KOPT-K1 (cell line): Measurements from ENCODE around the gene ACVR1B.

Experiments used
- H3K27ac ChIP-seq: fragments of 200-600 bp; sonication (generic); 2 replicates; pipeline ENCODE4 v1.5.1; 2016; ENCODE audit warnings: antibody characterized with exemption, mild to moderate bottlenecking, low read depth, low read length; ENCODE audit not compliant: poor library complexity, severe bottlenecking
- H3K36me3 ChIP-seq: fragments of 200-600 bp; sonication (generic); 2 replicates; pipeline ENCODE4 v1.5.1; 2017; ENCODE audit warnings: antibody characterized with exemption, mild to moderate bottlenecking, low read length, moderate library complexity; ENCODE audit not compliant: insufficient read depth
- H3K9me3 ChIP-seq: fragments of 200-600 bp; sonication (generic); 2 replicates; pipeline ENCODE4 v1.5.1; 2017; ENCODE audit warnings: antibody characterized with exemption, low read length, mild to moderate bottlenecking; ENCODE audit not compliant: insufficient read depth, poor library complexity, severe bottlenecking

The ACVR1B gene

DNA sequence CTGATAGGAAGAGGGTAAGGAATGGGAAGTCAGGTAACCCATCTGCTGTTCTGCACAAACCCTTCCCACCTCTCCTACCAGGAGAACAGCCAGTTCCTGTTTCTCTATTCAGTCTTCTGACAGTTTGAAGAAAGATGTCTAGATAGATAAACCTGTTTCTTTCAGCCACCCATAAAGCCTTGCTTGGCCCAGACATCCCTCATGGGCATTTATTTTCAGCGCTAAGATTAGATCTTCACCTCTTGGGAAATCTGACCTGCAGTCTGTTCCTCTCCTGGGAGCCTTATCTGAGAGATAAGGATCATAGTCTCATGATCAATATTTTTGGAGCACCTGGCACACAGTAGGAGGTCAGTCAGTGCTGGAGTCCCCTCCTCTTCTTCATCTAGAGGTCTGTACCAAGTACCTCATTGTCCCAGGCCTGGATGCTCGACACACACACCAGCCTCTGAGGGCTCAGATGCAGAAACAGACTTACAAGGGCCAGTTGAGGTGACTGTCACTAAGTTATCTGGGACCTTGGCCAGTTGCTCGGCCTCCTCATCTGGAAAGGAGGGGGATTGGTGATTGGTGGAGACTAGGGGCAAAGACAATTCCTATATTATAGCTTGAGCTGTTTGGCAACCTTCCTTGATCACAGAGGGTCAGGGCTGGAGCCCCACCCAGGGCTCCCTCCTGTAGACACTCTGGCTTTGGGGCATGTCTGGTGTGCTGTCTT is 26.0 kb upstream of the ACVR1B start:
- H3K27ac ChIP-seq = no peak overlapping the region
- no peaks in the 10 kb centered on the region for H3K36me3 ChIP-seq

DNA sequence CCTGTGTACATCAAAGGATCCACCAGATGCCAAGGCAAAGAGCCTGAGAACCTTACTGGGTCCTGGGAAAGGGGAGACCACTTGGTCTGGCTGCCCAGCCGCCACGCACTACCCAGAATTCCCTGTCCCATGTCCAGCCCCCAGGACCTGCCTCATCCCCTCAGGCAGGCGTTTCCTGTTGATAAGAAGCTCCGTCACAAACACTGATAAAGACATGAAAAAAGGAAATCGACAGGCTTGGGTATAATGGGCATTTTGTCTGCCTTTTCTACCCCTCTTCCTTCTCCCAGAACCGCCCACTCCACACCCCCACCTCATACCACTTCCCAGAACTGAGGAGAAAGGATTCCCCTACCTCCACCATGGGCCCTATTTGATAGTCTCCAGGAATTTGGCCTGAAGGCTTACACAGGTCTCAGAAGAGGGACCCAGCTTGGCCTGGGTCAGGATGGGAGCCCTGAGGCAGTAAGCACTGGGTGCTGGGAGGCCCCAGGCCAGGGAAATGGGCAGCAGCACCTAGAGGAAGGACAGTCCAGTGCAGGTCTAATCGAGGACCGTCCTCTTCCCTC is 25.4 kb upstream of the ACVR1B start:
- Histone ChIP-seq H3K27ac (no peak overlapping the region), H3K9me3 (no peaks in the 10 kb centered on the region), H3K36me3 (no peaks in the 10 kb centered on the region)

More for the DNA sequence above, 26.0 kb upstream of the ACVR1B start:
- no peaks in the 10 kb centered on the region for H3K9me3 ChIP-seq

DNA sequence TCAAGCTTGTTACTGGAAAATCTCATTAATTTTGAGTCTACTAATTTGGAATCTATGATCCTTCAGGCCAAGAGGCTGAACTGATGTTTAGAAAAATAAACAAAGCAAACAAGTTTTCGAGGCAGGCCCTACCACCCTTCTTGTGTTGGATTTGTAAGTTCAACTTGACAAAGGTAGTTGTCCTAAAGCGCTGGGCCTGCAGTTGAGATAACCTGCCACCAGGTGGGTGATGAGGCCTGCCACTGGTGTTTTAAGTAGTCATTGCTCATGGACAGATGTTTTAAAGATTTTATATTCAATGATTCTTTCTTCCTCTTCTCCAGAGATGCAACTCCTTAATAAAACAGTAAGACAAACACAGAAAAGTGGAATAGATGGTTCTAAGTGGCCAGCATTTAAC is 24.8 kb upstream of the ACVR1B start:
- no peak overlapping the region for H3K27ac ChIP-seq
- no peaks in the 10 kb centered on the region for H3K36me3 ChIP-seq
- H3K9me3 ChIP-seq = no peaks in the 10 kb centered on the region

DNA sequence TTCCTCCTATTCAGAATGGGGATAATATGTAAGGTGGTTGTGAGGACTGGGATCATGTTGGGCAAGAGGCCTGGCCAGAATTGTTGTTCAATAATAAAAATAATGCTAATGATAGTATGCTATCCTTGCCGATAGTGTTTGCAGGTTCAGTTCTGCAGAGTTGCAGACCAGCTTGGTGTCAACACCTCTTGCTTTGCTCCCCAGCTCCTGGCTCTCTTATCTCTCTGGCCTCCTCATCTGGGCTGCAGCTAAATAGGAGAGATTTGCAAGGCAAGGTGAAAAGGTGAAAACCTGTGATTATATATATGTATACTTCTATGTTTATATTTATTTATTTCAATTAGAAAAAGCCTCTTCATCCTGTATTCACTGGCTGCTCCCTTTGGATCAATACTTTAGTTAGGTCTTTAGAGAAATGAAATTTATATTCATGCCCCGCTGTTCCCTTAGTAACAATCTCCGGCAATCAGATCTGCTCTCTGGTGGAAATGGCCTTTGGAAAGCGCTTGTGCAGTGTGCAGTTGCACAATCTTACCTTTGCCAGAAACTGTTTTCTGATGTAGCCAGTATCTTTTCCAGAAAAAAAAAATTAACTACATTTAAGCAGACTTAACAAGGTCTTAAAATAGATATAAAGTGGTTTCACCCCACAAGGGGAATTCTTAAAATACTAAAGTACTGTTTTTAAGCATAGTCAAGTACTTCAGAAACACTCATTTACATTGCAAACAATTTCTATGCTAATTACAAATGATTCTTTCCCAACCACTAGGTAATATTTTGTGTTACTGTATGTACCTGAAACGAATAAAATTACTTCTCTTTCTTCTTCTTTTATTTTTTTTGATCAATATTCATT is 19.1 kb upstream of the ACVR1B start:
- no peaks in the 10 kb centered on the region for H3K9me3 ChIP-seq
- no peak overlapping the region for H3K27ac ChIP-seq
- no peaks in the 10 kb centered on the region for H3K36me3 ChIP-seq

DNA sequence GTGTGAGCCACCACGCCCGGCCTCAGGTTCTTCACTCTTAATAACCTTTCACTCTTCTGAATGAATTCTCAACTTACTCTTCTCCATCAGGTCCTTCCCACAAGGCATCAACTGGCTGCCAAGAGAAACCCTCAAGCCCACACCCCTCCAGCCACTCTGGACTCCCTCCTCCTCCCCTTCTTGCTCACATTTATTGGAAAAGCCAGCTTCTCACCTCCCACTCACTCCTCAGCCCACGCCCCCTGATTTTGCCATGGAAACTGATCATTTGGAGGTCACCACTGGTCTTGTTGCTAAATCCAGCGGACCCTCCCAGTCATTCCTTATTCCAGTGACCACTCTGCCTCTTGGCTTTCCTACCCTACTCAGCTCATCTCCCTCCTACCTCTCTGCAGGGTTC is 17.4 kb upstream of the ACVR1B start:
- no peaks in the 10 kb centered on the region for H3K9me3 ChIP-seq
- no peaks in the 10 kb centered on the region for H3K36me3 ChIP-seq
- H3K27ac ChIP-seq = no peak overlapping the region

DNA sequence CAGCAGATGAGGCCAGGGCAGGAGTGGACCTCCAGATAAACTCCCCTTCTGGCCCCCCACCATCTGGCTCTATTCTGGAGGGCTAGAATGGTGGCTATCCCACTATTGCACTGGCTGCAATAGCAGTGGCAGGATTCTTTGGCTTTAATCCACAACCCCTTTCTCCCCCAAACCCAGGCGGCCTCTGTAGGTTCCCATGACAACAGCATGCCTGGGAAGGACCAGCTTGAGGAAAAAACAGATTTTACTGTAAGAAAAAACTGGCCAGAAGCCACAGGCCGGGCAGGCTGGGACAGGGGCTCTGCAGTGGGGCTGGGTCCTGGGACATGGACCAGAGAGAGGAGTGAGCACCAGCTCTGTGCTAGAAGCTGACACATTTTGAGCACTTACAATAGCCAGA is 13.6 kb upstream of the ACVR1B start:
- Histone ChIP-seq H3K27ac (no peak overlapping the region), H3K36me3 (no peaks in the 10 kb centered on the region)

DNA sequence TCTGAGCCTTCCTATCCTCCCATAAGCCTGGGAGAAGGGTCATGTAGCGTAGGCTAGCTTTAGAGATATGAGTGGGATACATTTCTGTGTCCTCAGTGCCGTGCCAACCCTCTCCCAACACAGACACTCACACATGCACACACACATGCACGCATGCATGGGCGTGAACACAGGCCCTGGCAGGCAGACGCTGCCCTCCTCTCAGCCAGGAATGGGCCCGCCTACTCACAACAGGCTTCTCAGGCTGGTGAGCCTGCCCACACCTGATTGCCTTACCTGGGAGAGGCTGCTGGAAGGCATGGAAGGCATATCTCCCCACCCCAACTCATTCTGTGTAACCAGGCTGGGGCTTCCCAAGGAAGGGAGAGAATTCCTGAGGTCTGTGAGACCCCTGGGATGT is 12.8 kb upstream of the ACVR1B start:
- H3K36me3 ChIP-seq = no peaks in the 10 kb centered on the region
- no peak overlapping the region for H3K27ac ChIP-seq
- no peaks in the 10 kb centered on the region for H3K9me3 ChIP-seq

More for the DNA sequence above, 13.6 kb upstream of the ACVR1B start:
- no peaks in the 10 kb centered on the region for H3K9me3 ChIP-seq

DNA sequence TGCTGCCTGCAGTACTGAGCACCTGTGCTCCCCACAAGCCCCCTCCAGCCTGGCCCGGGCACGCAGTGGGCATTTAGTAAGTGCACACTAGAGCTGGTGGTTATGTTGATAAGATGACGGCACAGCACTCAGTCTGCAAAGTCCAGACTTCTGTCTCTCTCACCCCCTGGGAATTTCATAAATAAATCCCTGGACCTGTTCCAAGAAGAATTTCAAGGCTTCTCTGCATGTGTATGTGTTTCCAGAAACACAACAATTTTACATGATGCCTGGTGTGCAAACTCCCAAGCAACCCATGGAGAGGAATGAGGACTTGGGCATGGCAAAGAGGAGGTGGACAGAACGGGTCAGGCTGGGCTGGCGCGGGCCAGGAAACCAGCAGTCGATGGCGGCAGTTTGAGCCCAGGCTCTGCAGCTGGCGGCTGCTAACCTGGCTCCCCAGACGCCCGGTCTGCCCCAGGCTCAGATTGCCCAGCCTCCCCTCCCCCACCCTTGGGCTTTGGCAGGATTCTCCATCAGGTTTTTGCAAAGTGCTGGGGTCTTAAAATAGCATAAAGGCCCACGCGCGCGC is 10.4 kb upstream of the ACVR1B start:
- no peak overlapping the region for H3K27ac ChIP-seq

DNA sequence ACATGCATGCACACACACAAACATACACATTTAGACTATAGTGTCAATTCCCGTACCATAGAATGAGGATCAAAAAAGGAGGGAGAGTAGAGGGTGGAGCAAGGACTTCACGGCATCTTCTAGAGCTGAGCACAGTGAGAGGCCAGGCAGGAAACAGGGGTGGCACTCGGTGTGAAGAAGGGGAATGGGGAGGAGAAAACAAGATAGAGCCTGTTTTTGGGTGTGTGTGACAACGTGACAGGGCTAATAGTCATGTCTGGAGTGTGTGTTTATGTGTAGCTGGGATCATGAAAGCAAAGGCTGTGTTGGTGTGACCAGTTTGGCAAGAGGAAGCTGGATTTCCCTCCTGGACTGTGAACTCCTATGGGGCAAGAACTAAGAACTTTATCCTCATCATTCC is 9.9 kb upstream of the ACVR1B start:
- Histone ChIP-seq H3K27ac (no peak overlapping the region), H3K36me3 (no peaks in the 10 kb centered on the region), H3K9me3 (peaks cover 19% of the 10 kb centered on the region)

More for the DNA sequence above, 10.4 kb upstream of the ACVR1B start:
- no peaks in the 10 kb centered on the region for H3K36me3 ChIP-seq
- H3K9me3 ChIP-seq = peaks cover 19% of the 10 kb centered on the region

DNA sequence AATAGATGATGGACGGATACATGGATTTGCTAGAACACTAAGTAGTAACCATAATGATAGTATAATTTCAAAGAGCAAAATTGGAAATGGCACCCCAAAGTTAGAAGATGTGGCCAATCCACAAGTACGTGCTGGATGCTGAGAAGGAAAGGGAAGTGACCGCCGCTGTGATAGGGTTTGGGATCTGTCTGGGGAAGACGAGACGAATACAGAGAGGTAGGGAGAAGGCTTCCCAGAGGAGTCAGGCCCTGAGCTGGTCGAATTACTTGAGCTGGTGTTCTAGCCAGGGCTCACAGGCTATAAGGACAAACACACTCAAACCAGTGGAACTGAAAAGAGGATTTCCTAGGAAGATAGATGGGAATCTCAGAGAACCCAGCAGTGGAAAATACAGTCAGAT is 9.4 kb upstream of the ACVR1B start:
- Histone ChIP-seq H3K9me3 (peaks cover 19% of the 10 kb centered on the region), H3K36me3 (no peaks in the 10 kb centered on the region), H3K27ac (no peak overlapping the region)

DNA sequence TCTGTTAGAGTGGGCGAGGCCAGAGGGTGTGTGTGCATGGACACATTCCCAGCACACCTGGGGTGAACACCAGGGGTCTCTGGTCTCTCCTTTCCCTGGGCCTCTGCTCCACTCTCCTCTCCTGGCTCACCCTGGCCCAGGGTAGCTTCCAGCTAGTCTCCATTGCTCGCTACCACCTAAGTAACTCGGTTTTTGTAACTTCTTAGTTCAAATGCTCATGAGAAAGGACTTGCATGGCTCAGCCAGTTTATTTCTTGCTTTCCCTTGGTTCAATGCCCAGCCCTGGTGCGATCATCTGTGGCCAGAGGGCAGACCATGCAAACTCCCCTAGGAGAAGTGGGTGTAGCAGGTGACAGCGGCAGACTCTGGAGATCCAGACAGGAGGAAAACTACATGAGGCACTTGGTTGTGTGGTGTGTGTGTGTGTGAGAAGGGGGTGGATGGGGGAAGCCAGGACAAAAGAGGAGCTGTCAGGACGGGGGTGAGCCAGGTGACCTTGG is 8.9 kb upstream of the ACVR1B start:
- Histone ChIP-seq H3K9me3 (peaks cover 19% of the 10 kb centered on the region), H3K27ac (no peak overlapping the region)

DNA sequence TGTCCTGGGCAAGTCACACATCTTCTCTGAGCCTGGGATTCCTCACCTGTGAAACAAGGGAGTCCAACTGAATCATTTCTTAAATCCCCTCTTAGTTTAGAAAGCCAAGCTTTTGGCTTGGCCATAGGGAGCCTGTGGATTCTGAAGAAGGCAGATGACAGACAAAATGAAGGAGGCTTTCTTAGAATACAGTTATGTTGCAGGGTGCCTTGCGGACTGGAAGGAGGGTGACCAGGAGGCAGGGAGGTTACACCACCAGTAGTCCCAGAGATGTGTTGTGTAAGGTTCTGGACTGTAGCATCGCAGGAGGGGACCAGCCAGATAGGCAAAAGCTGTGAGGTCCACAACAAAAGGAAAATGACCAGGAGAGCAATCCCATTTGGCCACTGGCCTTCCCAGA is 8.2 kb upstream of the ACVR1B start:
- Histone ChIP-seq H3K36me3 (no peaks in the 10 kb centered on the region), H3K27ac (no peak overlapping the region), H3K9me3 (peaks cover 19% of the 10 kb centered on the region)

More for the DNA sequence above, 8.9 kb upstream of the ACVR1B start:
- H3K36me3 ChIP-seq = no peaks in the 10 kb centered on the region

DNA sequence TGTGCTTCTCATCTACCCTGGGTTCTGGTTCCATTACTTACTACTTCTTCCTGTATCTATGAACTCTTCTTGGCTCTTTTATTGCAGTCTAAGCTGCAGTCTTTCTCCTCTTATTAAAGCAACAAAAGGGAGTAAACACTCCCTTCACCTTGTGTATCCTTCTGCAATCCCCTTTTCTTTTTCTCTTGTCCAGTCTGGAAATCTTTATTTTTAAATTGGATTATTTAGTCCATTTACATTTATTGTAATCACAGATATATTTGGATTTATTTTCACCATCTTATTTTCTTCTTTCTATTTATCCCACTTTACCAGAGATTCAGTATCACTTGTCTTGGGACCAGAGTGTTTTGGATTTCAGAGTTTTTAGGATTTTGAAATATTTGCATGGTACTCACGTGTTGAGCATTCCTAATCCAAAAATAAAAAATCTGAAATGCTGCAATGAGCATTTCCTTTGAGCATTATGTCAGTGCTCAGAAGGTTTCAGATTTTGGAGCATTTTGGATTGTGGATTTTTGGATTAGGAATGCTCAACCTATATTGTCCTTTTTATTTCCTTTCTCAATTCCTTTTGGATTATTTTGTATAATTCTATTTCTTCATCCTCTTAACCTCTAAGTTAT is 6.8 kb upstream of the ACVR1B start:
- Histone ChIP-seq H3K36me3 (no peaks in the 10 kb centered on the region), H3K27ac (no peak overlapping the region), H3K9me3 (peaks cover 19% of the 10 kb centered on the region)

DNA sequence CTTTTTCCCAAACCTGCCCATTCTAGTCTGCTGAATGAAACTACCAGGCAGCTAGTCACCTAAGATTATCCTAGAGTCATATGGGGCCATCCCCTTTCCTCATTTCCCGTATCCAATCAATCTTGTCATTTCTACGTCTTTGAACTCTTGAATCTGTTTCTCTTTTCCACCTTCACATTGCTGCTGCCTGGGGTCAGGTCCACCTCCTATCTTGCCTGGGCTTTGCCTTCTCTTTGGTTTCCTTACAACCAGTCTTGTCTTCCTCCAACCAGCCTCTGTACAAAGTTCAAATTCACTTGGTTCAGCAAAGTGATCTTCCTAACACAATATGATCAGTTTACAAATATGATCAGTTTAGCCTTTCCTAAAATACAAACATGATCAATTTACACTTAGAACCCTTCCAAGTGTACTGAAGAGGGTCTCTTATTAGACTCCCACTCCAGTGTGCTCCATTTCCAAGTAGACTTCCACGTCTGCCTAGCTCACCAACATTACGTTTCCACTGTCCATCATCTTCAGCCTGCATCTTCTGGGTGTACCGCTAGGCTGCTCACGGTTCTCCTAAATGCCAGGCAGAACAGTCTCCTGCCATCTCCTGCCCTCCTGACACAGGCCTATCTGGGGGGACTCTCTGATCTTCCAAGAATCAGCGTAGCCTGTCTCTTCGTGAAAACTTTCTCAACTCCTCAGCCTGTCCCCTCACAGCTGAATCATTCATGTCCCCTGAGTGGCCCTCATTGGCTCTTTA is 4.1 kb upstream of the ACVR1B start:
- Histone ChIP-seq H3K27ac (no peak overlapping the region), H3K9me3 (peaks cover 19% of the 10 kb centered on the region), H3K36me3 (no peaks in the 10 kb centered on the region)
